PC-9 (cell line): ENCODE results near the gene GAB2.

Experiments used
- CTCF ChIP-seq: fragments of 200-600 bp; sonication (generic); conservative IDR thresholded peaks from 2 replicates; pipeline ENCODE4 v1.6.1; 2017; ENCODE audit warnings: mixed run types, antibody characterized with exemption, mild to moderate bottlenecking, moderate library complexity
- EZH2 ChIP-seq: fragments of 200-600 bp; sonication (generic); IDR thresholded peaks from 2 replicates; pipeline ENCODE4 v1.8.0; 2017; ENCODE audit warnings: antibody characterized with exemption, low read depth

GRCh38 chr11:78400116-78400515 lies 17.5 kb downstream of the GAB2 start:
- TF ChIP-seq CTCF (no peak), EZH2 (no peak)
